T-cell (primary cell): Measurements from ENCODE around the gene SEL1L3. TPM values are rescaled to one million over a fixed set of nuclear protein-coding genes. Genes with fewer than 3 reads are reported as not detected.

Source experiments
- ATAC-seq, 4 experiments: fragments of 200-7000 bp in 3 of 4; fragments of 150-1000 bp in 1 of 4; cut with Tn5 transposase; replicated peaks in 1 of 4; 1 replicate in 3 of 4; 2 replicates in 1 of 4; pipeline ENCODE4 v1.10.0; 2021; ENCODE audit warnings: moderate library complexity in 3 of 4, mild to moderate bottlenecking in 2 of 4, moderate number of reproducible peaks in 1 of 4
- CTCF ChIA-PET, 2 donors: fragments of 300-600 bp; sonication (Branson Sonifier 250); formaldehyde crosslinking; loops; one replicate each; lab custom pipeline; 2022; ENCODE audit warnings: antibody characterized with exemption in 2 of 2; lab: Charles Lee
- POLR2A ChIA-PET, 2 donors: fragments of 300-600 bp; sonication (Branson Sonifier 250); formaldehyde crosslinking; loops; one replicate each; lab custom pipeline; 2022; ENCODE audit warnings: antibody characterized with exemption in 2 of 2; lab: Charles Lee
- DNase-seq, 35 experiments: peaks; one replicate each; pipeline versions ENCODE4 v3.0.0 to v3.0.0-alpha.2; 2013 to 2023
- H3K27ac ChIP-seq: one replicate; pipeline ENCODE4 v1.5.1; 2013; ENCODE audit warnings: low read length
- H3K27me3 ChIP-seq, 2 experiments: replicated peaks in 1 of 2; 1 replicate in 1 of 2; 2 replicates in 1 of 2; pipeline versions ENCODE4 v1.6.1 to v1.7.0; 2013; ENCODE audit warnings: low read length in 1 of 2, mixed read lengths in 1 of 2; ENCODE audit not compliant: control insufficient read depth in 2 of 2, insufficient read depth in 2 of 2; ENCODE audit errors: extremely low read depth in 1 of 2
- H3K36me3 ChIP-seq, 2 donors: 1 replicate in 1 of 2; 2 replicates in 1 of 2; pipeline versions ENCODE4 v1.6.1 to v1.7.0; 2013; ENCODE audit warnings: low read length in 1 of 2; ENCODE audit not compliant: control insufficient read depth in 2 of 2, insufficient read depth in 1 of 2; ENCODE audit errors: extremely low read depth in 1 of 2
- H3K4me1 ChIP-seq, 2 experiments: 1 replicate in 1 of 2; 2 replicates in 1 of 2; pipeline versions ENCODE4 v1.6.1 to v1.7.0; 2013; ENCODE audit warnings: low read length in 2 of 2, mixed read lengths in 1 of 2; ENCODE audit not compliant: insufficient read depth in 2 of 2, control insufficient read depth in 1 of 2; ENCODE audit errors: extremely low read depth in 1 of 2
- H3K4me3 ChIP-seq, 2 donors: 1 replicate in 1 of 2; 2 replicates in 1 of 2; pipeline versions ENCODE4 v1.5.1 to v1.7.0; 2013; ENCODE audit warnings: mild to moderate bottlenecking in 2 of 2, low read length in 1 of 2, moderate library complexity in 1 of 2; ENCODE audit not compliant: control insufficient read depth in 1 of 2; ENCODE audit errors: extremely low read depth in 1 of 2
- H3K9me3 ChIP-seq: 2 replicates; pipeline ENCODE4 v1.7.0; 2013
- H3K27ac Mint-ChIP-seq, 2 donors: one replicate each; pipeline ENCODE4 v1.8.0; 2020 to 2021; ENCODE audit warnings: mild to moderate bottlenecking in 2 of 2, mixed read lengths in 2 of 2
- H3K27me3 Mint-ChIP-seq, 2 donors: one replicate each; pipeline ENCODE4 v1.8.0; 2021 to 2022; ENCODE audit warnings: mixed read lengths in 2 of 2
- H3K36me3 Mint-ChIP-seq: one replicate; pipeline ENCODE4 v1.8.0; 2021; ENCODE audit warnings: mixed read lengths
- H3K4me1 Mint-ChIP-seq, 3 donors: one replicate each; pipeline ENCODE4 v1.8.0; 2020 to 2022; ENCODE audit warnings: mixed read lengths in 3 of 3, mild to moderate bottlenecking in 1 of 3
- H3K4me3 Mint-ChIP-seq, 3 donors: one replicate each; pipeline ENCODE4 v1.8.0; 2020 to 2022; ENCODE audit warnings: mild to moderate bottlenecking in 3 of 3, mixed read lengths in 3 of 3, moderate library complexity in 3 of 3
- H3K9me3 Mint-ChIP-seq, 3 donors: one replicate each; pipeline ENCODE4 v1.8.0; 2020 to 2022; ENCODE audit warnings: mixed read lengths in 3 of 3
- WGBS: methylation state at CpG from one replicate; pipeline ENCODE4 v1.1.5; 2013; ENCODE audit warnings: missing lambda C conversion rate; ENCODE audit not compliant: insufficient coverage; 5-methylcytosine and 5-hydroxymethylcytosine counted together
- total RNA-seq, 35 experiments: library from RNA in 6 of 35; stranded (reverse) in 6 of 35; fragments of 120-200 nt in 1 of 35; gene quantifications; one replicate each; pipeline versions ENCODE4 v1.2.1 to v1.2.4 and lab custom pipeline; 2013 to 2026

The SEL1L3 gene
- total RNA-seq, 5 donors from 2014 or later (not counting 1 experiment from before 2014, with no cell fraction given): 43.6 to 69.9 (median 50.1) TPM

- Histone ChIP-seq H3K27ac (no peak overlapping the region), H3K9me3 (no peaks in the 10 kb centered on the region), H3K27me3 (no peaks in the 10 kb centered on the region), H3K36me3 (no peaks in the 10 kb centered on the region), H3K4me3 (no peak overlapping the region), H3K4me1 (peaks cover 4 to 15% of the 10 kb centered on the region in 2 experiments)
- ATAC-seq (no peak), DNase-seq (no peak)
- POLR2A ChIA-PET: no interaction called here
- Mint-ChIP-seq H3K9me3 (no peaks in the 10 kb centered on the region), H3K36me3 (peaks cover 3% of the 10 kb centered on the region), H3K4me3 (peak overlapping the region in 1 of 3 donors; percentile 18), H3K4me1 (peaks cover 17 to 21% (median 18%) of the 10 kb centered on the region in 3 donors), H3K27me3 (no peaks in the 10 kb centered on the region), H3K27ac (no peak overlapping the region)
- WGBS: no CpG with 5 or more reads among the region's 4 CpGs
- CTCF ChIA-PET: no interaction called here
Measured at GRCh38 chr4:25865586-25865985, 2.8 kb upstream of the SEL1L3 start.

GRCh38 chr4:25863831-25864418, 1.1 kb upstream of the SEL1L3 start:
- CTCF ChIA-PET: no interaction called here
- no peaks in the 10 kb centered on the region for H3K9me3 ChIP-seq
- peak overlapping the region in 1 of 2 donors; percentile 50 for H3K27ac Mint-ChIP-seq
- POLR2A ChIA-PET: no interaction called here
- peaks cover 3% of the 10 kb centered on the region for H3K36me3 Mint-ChIP-seq
- no peaks in the 10 kb centered on the region for H3K27me3 ChIP-seq
- DNase-seq (no peak), ATAC-seq (no peak)
- H3K9me3 Mint-ChIP-seq: no peaks in the 10 kb centered on the region
- WGBS: 90% methylated on average over 29 of the region's 29 CpGs
- H3K36me3 ChIP-seq: no peaks in the 10 kb centered on the region
- H3K4me3 ChIP-seq: peak overlapping the region in 1 of 2 donors; percentile 52
- peaks cover 33 to 37% (median 35%) of the 10 kb centered on the region in 3 donors for H3K4me1 Mint-ChIP-seq
- H3K4me3 Mint-ChIP-seq: peak overlapping the region; percentile 73 to 80 (median 79)
- no peak overlapping the region for H3K27ac ChIP-seq
- peaks cover 17 to 30% of the 10 kb centered on the region in 2 experiments for H3K4me1 ChIP-seq
- H3K27me3 Mint-ChIP-seq: no peaks in the 10 kb centered on the region

DNA sequence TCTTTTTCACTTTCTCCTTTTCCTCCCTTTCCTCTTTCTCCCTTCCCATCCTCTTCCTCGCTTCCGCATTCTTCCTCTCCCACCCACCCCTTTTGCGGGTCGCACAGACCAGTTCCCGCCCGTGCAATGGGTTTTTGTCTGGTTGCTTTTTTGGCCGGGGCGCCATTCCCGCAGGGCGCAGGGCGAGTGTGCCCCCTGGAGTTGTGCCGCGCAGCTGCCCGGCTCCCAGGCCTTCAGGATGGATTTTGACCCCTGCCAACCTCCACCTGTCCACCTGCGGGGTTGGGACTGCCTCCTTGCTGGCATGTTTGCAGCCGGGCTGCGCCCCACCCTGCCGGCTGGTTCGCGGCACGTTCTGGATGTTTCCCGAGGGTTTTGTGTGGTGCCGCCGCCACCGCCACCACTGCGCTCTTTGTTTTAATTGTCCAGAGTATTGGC, 578 bp upstream of the SEL1L3 start:
- H3K9me3 Mint-ChIP-seq: no peaks in the 10 kb centered on the region
- ATAC-seq (no peak), DNase-seq (peak in 3 of 35 experiments; percentile 8 to 14 (median 13))
- WGBS: 25% methylated on average over 24 of the region's 26 CpGs
- peaks cover 39 to 42% (median 39%) of the 10 kb centered on the region in 3 donors for H3K4me1 Mint-ChIP-seq
- H3K36me3 Mint-ChIP-seq: peaks cover 3% of the 10 kb centered on the region
- Histone ChIP-seq H3K9me3 (no peaks in the 10 kb centered on the region), H3K27me3 (no peaks in the 10 kb centered on the region), H3K27ac (no peak overlapping the region), H3K36me3 (no peaks in the 10 kb centered on the region), H3K4me3 (peak overlapping the region; percentile 44 to 52), H3K4me1 (peaks cover 17 to 35% of the 10 kb centered on the region in 2 experiments)
- no peaks in the 10 kb centered on the region for H3K27me3 Mint-ChIP-seq
- CTCF ChIA-PET: no interaction called here
- POLR2A ChIA-PET: no interaction called here
- peak overlapping the region in 1 of 2 donors; percentile 50 for H3K27ac Mint-ChIP-seq
- H3K4me3 Mint-ChIP-seq: peak overlapping the region; percentile 73 to 80 (median 79)

- ATAC-seq (peak; percentile 13 to 22 (median 20)), DNase-seq (peak in 10 of 35 experiments; percentile 5 to 50 (median 18))
- CTCF ChIA-PET: interaction anchor here in 1 of 2 donors (0.6 kb wide), 1 partner anchor 528 kb away, joined by 3 read pairs; no protein-coding TSS in a partner anchor
- H3K36me3 Mint-ChIP-seq: peaks cover 3% of the 10 kb centered on the region
- no peaks in the 10 kb centered on the region for H3K9me3 ChIP-seq
- peak overlapping the region; percentile 91 to 98 for H3K27ac Mint-ChIP-seq
- POLR2A ChIA-PET: no interaction called here
- peak overlapping the region; percentile 99 to 100 (median 99) for H3K4me3 Mint-ChIP-seq
- H3K4me3 ChIP-seq: peak overlapping the region; percentile 54 to 71
- WGBS: 0% methylated on average over 25 of the region's 32 CpGs
- H3K4me1 ChIP-seq: peaks cover 17 to 47% of the 10 kb centered on the region in 2 experiments
- H3K36me3 ChIP-seq: no peaks in the 10 kb centered on the region
- peaks cover 46 to 54% (median 52%) of the 10 kb centered on the region in 3 donors for H3K4me1 Mint-ChIP-seq
- H3K27me3 ChIP-seq: no peaks in the 10 kb centered on the region
- H3K27me3 Mint-ChIP-seq: no peaks in the 10 kb centered on the region
- H3K27ac ChIP-seq: peak overlapping the region; percentile 88
- no peaks in the 10 kb centered on the region for H3K9me3 Mint-ChIP-seq
Measured at GRCh38 chr4:25861951-25862410, 807 bp downstream of the SEL1L3 start.

DNA sequence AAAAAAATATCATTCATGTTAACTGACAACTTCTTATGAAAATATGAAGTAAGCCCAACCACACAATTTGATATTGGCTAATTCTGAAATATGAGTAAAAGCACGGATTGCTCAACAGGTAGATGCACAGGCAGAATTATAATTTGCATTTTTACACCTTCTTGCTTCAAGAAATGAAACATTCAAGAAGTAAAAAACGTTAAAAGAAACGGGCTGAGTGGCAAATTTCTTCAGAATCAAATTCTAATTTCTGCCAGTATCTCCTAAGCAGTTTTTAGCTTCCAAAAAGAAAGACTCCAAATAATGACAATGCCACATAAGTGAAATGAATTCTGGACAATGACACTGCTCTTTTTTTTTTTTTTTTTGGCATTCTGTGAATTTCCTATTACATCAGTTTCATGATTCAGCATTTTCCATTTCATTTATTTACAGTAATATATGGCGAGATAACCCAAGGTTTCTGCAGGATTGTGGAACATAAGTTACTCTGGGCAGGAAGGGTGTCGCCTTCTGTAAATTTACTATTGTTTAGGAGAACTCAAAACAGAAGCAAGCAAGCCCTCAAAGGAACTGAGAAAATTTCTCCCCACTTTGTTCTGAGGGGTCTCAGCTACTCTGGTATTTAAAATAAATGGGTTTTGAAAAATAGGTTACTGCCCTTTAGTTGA, 1.4 kb downstream of the SEL1L3 start:
- no peaks in the 10 kb centered on the region for H3K36me3 ChIP-seq
- CTCF ChIA-PET: no interaction called here
- Mint-ChIP-seq H3K9me3 (no peaks in the 10 kb centered on the region), H3K27ac (peak overlapping the region; percentile 91 to 98), H3K36me3 (peaks cover 3% of the 10 kb centered on the region), H3K4me1 (peaks cover 47 to 59% (median 57%) of the 10 kb centered on the region in 3 donors), H3K4me3 (peak overlapping the region; percentile 99 to 100 (median 99)), H3K27me3 (no peaks in the 10 kb centered on the region)
- H3K4me3 ChIP-seq: peak overlapping the region; percentile 54 to 71
- peak overlapping the region; percentile 88 for H3K27ac ChIP-seq
- H3K9me3 ChIP-seq: no peaks in the 10 kb centered on the region
- WGBS: 0% methylated on average over 2 of the region's 5 CpGs
- POLR2A ChIA-PET: interaction anchor here in 1 of 2 donors (0.6 kb wide), 1 partner anchor 911 kb away, joined by 14 read pairs; no protein-coding TSS in a partner anchor
- peak in 1 of 35 experiments; percentile 25 for DNase-seq
- H3K4me1 ChIP-seq: peaks cover 17 to 49% of the 10 kb centered on the region in 2 experiments
- ATAC-seq: no peak
- H3K27me3 ChIP-seq: no peaks in the 10 kb centered on the region

DNA sequence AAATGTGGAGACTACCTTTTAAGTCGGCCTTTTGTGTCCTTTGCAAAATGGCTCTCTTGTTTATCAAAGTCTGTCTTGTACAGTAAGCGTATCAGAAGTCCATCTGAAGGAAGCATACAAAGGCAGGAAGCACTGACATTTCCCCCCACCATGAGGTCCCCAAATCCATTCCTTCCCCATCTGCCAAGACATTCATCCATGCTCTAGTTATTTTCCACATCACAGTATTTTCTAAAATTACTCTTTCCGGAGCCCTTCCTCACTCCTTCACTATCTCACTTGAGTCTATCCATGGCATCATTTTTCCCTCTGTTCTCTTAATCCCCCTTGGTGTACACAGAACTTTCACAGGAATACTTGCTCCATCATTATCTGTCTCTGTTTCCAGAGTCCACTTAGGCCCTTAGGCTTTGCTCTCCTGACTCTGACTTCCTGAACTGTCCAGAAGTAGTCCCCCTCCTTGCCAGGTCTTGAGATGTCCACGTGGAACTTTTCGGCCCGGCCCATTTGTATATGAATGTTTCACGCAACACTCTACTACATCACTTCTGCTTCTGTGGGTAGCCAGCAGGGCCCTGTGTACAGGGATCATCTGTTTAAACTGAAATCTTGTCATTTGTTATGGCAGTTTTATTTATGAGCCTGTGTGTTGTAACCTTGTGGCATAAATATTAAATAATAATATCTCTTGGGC, 2.1 kb downstream of the SEL1L3 start:
- Mint-ChIP-seq H3K4me1 (peaks cover 53 to 65% (median 64%) of the 10 kb centered on the region in 3 donors), H3K36me3 (peaks cover 3% of the 10 kb centered on the region), H3K27me3 (no peaks in the 10 kb centered on the region), H3K9me3 (no peaks in the 10 kb centered on the region), H3K27ac (peak overlapping the region; percentile 91 to 98), H3K4me3 (peak overlapping the region; percentile 44 to 100 (median 99))
- H3K4me3 ChIP-seq: no peak overlapping the region
- H3K27me3 ChIP-seq: no peaks in the 10 kb centered on the region
- peak overlapping the region; percentile 88 for H3K27ac ChIP-seq
- DNase-seq (peak in 2 of 35 experiments; percentile 14 to 33), ATAC-seq (no peak)
- no peaks in the 10 kb centered on the region for H3K9me3 ChIP-seq
- peaks cover 17 to 51% of the 10 kb centered on the region in 2 experiments for H3K4me1 ChIP-seq
- ChIA-PET POLR2A (interaction anchor here in 1 of 2 donors (0.6 kb wide), 1 partner anchor 911 kb away, joined by 14 read pairs; no protein-coding TSS in a partner anchor), CTCF (interaction anchor here in 1 of 2 donors (0.8 kb wide), 1 partner anchor 57 kb away, joined by 3 read pairs; no protein-coding TSS in a partner anchor)
- no peaks in the 10 kb centered on the region for H3K36me3 ChIP-seq
- 86% methylated on average over 3 of the region's 7 CpGs for WGBS
